Fibroblast of villous mesenchyme (primary cell): ENCODE data around the gene MRPL17. TPM values are rescaled to one million over a fixed set of nuclear protein-coding genes. Genes with fewer than 3 reads are reported as not detected.

Experiments used
- DNase-seq: peaks from one replicate; pipeline ENCODE4 v3.0.0-alpha.2; 2010; ENCODE audit warnings: low read depth
- H3K4me3 ChIP-seq: 2 replicates; pipeline ENCODE4 v1.5.1; 2011; ENCODE audit warnings: low read depth, mild to moderate bottlenecking, low read length
- CTCF ChIP-seq: IDR thresholded peaks from 2 replicates; pipeline ENCODE4 v1.5.1; 2012; ENCODE audit warnings: low read depth, mild to moderate bottlenecking, low read length; ENCODE audit not compliant: insufficient read depth
- total RNA-seq: library from RNA; depleted of rRNA; stranded (reverse); fragments of >200 nt; gene quantifications from 2 replicates; pipeline ENCODE4 v1.2.3, GENCODE V29; 2012

Gene MRPL17
- total RNA-seq, 1 donor, result 70.0 TPM

DNA sequence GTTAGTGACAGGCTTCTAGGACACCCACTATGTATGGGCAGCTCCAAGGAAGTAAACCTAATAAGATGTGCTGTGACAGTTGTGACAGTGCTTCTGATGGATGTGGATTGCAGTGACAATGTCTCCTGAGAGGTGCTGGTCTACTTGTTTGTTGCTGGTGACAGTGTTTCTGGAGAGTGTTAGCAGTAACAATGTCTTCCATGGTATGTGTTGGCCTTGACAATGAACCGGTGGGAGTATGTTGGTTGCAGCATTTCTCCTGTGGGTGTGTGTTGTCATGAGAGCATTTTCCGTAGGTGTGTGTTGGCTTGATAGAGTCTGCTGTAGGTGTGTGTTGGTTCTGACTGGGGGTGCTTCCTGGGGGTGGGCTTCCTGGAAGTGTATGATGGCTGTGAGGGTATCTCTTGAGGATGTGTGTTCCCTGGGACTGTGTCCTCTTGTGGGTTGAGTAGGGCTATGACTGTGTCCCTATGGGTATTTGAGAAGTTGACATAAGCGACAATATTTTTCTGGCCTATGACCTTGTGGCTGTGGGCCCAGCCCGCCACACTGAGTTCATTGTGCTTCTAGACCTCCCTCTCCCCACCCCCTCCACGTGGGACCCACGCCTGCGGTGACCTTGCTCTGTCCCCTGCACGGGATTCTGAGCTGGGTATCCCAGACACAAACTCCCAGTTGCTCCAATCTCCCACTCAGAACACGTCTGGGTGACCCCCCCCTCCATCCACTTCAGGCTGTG lies 28.7 kb downstream of the MRPL17 start:
- TF ChIP-seq CTCF, result no peak
- H3K4me3 ChIP-seq, result peak overlapping the region; percentile 62
- no peak for DNase-seq

- no peak overlapping the region for H3K4me3 ChIP-seq
- no peak for TF ChIP-seq CTCF
- no peak for DNase-seq
These were observed 29.5 kb downstream of the MRPL17 start for GRCh38 chr11:6653656-6654055.

DNA sequence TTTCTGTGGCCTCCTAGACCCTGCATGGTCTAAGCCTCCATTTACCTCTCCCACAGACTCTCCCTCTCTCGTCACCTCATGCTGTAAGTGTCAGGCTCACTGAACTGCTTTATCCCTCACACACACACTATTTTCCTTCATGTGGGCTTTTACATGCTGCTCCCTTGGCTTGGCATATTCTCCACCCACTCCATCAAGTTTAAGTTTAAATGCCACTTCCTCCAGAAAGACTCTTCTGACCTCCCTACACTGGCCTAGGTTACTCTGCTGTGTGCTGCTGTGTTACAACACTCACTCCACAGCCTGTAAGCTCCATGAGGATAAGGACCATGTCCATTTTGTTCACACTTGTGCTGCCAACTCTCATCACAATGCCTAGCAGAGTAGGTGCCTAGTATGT lies 30.0 kb downstream of the MRPL17 start:
- TF ChIP-seq CTCF, result no peak
- no peak overlapping the region for H3K4me3 ChIP-seq
- DNase-seq, result no peak

GRCh38 chr11:6652182-6652581 lies 31.0 kb downstream of the MRPL17 start:
- H3K4me3 ChIP-seq, result no peak overlapping the region
- no peak for DNase-seq
- no peak for TF ChIP-seq CTCF

DNA sequence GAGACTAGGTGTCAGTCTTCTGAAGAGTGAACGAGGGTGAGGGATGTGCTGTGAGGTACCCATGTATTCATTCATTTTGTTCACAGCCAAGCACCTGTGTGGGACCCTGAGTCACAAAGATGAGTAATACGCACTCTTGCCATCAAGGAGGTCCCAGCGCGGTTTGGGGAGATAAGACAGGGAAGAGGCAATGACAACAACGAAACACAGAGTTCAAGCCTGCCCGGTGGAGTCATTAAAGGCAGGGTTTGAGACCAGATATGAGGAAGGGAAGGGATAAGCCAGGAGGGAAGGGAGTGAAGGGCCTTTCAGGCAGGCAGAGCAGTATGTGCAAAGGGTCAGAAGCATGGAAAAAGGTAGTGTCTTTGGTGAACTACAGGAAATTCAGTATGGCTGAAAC lies 32.2 kb downstream of the MRPL17 start:
- DNase-seq, result peak; percentile 31
- no peak overlapping the region for H3K4me3 ChIP-seq
- TF ChIP-seq CTCF, result no peak

DNA sequence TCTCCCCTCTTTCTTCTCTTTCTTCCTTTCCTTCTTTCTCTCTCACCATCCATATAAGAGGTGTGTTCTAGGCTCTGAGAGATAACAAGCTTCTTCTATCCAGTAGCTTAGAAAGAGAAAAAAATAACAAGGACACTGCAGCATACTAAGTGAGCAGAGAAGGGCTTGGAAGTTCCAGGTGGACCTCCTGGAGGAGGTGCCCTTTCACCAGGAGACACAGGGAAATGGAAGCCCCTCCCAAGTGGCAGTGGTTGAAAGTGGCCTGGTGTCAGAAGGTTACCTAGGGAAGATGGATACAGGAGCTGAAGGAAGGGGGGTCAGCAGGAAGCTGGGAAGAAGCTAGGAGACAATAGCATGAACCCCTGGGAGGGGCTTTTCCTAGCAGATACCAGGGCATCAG lies 33.0 kb downstream of the MRPL17 start:
- no peak for TF ChIP-seq CTCF
- no peak overlapping the region for H3K4me3 ChIP-seq
- DNase-seq, result no peak

DNA sequence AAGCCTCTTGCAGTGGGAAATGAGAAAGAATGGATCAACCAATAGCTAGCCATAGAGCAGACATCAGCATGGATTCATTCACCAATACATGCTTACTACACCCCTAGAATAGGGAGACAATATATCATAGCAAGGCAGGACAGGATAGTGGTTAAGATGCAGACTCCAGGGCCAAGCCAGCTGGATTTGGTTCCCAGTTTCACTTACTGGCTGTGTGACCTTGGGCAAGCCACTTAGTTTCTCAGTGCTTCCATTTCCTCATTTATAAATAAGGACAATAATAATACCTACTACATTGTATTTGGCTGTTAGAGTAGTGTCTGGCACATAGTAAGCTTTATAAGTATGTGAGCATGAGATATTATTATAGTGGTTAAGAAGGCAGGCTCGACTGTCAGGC lies 34.6 kb downstream of the MRPL17 start:
- TF ChIP-seq CTCF, result no peak
- DNase-seq, result no peak

More for the DNA sequence above, 34.6 kb downstream of the MRPL17 start:
- H3K4me3 ChIP-seq, result no peak overlapping the region
